Fibroblast of skin of right quadriceps (primary cell): Measurements from ENCODE around the gene RACGAP1.

ENCODE experiments used
- DNase-seq: peaks from one replicate; pipeline ENCODE4 v3.0.0-alpha.2; 2013

Gene RACGAP1

DNA sequence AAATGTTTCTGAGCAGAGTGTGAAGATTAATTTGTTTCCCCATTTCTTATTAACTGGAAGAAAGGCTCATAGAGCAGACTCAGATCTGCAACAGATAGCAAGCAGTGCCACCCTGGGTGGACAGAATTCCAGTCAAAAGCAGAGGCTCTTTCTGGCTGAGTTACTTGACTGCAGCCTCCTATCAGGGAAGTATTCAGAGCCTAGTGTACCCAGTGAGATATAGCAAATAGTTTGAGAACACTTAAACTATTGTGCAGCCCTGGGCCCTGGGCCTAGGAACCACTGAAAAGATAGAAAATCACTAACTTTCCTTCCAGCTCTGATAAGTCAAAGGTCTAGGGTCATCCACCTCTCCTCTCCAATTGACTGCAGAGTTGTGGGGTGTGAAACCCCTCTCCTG is 86.0 kb downstream of the RACGAP1 start:
- no peak for DNase-seq
